Esophagus muscularis mucosa (tissue), 4 donors: Measurements from ENCODE around the gene MARK2. TPM values are rescaled to one million over a fixed set of nuclear protein-coding genes. Genes with fewer than 3 reads are reported as not detected.

Source experiments
- DNase-seq: peaks from one replicate; pipeline ENCODE4 v3.0.0-alpha.2; 2017; ENCODE audit errors: extremely low spot score
- H3K27ac ChIP-seq, 4 donors: fragments of 200-600 bp; sonication (generic); replicated peaks in 1 of 4; 1 replicate in 3 of 4; 2 replicates in 1 of 4; pipeline ENCODE4 v1.5.1; 2016 to 2019; ENCODE audit warnings: mild to moderate bottlenecking in 1 of 4
- H3K27me3 ChIP-seq, 4 donors: fragments of 200-600 bp; sonication (generic); one replicate each; pipeline versions ENCODE4 v1.5.1 to v1.6.0; 2016 to 2019
- H3K36me3 ChIP-seq, 4 donors: fragments of 200-600 bp; sonication (generic); one replicate each; pipeline ENCODE4 v1.5.1; 2016 to 2019
- H3K4me1 ChIP-seq, 4 donors: fragments of 200-600 bp; sonication (generic); one replicate each; pipeline ENCODE4 v1.5.1; 2016 to 2019
- H3K4me3 ChIP-seq, 4 donors: fragments of 200-600 bp; sonication (generic); 1 replicate in 2 of 4; 2 replicates in 2 of 4; pipeline ENCODE4 v1.5.1; 2016 to 2019; ENCODE audit warnings: mild to moderate bottlenecking in 4 of 4, moderate library complexity in 1 of 4
- H3K9me3 ChIP-seq, 4 donors: fragments of 200-600 bp; sonication (generic); 1 replicate in 3 of 4; 2 replicates in 1 of 4; pipeline ENCODE4 v1.5.1; 2016 to 2019
- EP300 ChIP-seq: sonication (generic); formaldehyde crosslinking; IDR thresholded peaks from one replicate; pipeline ENCODE4 v1.6.1; 2017; ENCODE audit warnings: antibody characterized with exemption
- POLR2A ChIP-seq: fragments of 450-650 bp; IDR thresholded peaks from one replicate; pipeline ENCODE4 v1.6.1; 2017; ENCODE audit warnings: antibody characterized with exemption, moderate library complexity, mild to moderate bottlenecking, low read depth
- POLR2AphosphoS5 ChIP-seq, 2 donors: sonication (generic); formaldehyde crosslinking; IDR thresholded peaks; one replicate each; pipeline ENCODE4 v1.6.1; 2017; ENCODE audit warnings: antibody characterized with exemption in 2 of 2
- WGBS: methylation state at CpG from one replicate; pipeline ENCODE4 v1.1.5; 2018; 5-methylcytosine and 5-hydroxymethylcytosine counted together
- intact Hi-C: fragments of 100-400 bp; cut with DNase I; formaldehyde crosslinking; loops from one replicate; pipeline ENCODE4 v1.15.1; 2023
- total RNA-seq, 4 donors: library from RNA; depleted of rRNA; stranded (reverse); fragments of >200 nt; gene quantifications; one replicate each; pipeline versions ENCODE4 v1.1.0 to v1.2.1, GENCODE V29; 2016
- TF ChIP-seq, protein P1 (sequence below), 3 experiments: fragments of 200-600 bp in 2 of 3; fragments of 450-650 bp in 1 of 3; sonication (generic) in 2 of 3; IDR thresholded peaks; one replicate each; pipeline ENCODE4 v1.5.1; 2017 to 2019; ENCODE audit warnings: antibody characterized with exemption in 3 of 3, mild to moderate bottlenecking in 2 of 3, moderate library complexity in 1 of 3

Gene MARK2
- total RNA-seq, 4 donors from 2014 or later: 21.5 to 38.1 (median 30.6) TPM

GRCh38 chr11:63846897-63847296 lies 8.0 kb downstream of the MARK2 start:
- no peak overlapping the region for H3K4me3 ChIP-seq
- WGBS: 100% methylated on average over 6 of the region's 6 CpGs
- H3K36me3 ChIP-seq: peaks cover 0 to 19% (median 9%) of the 10 kb centered on the region in 4 donors
- no peaks in the 10 kb centered on the region for H3K27me3 ChIP-seq
- intact Hi-C loops: no loop called here
- TF ChIP-seq EP300: no peak
- no peak for TF ChIP-seq POLR2AphosphoS5 (IDR thresholded peaks at IDR 0.05)
- TF ChIP-seq POLR2A: no peak
- TF ChIP-seq, protein P1, sequence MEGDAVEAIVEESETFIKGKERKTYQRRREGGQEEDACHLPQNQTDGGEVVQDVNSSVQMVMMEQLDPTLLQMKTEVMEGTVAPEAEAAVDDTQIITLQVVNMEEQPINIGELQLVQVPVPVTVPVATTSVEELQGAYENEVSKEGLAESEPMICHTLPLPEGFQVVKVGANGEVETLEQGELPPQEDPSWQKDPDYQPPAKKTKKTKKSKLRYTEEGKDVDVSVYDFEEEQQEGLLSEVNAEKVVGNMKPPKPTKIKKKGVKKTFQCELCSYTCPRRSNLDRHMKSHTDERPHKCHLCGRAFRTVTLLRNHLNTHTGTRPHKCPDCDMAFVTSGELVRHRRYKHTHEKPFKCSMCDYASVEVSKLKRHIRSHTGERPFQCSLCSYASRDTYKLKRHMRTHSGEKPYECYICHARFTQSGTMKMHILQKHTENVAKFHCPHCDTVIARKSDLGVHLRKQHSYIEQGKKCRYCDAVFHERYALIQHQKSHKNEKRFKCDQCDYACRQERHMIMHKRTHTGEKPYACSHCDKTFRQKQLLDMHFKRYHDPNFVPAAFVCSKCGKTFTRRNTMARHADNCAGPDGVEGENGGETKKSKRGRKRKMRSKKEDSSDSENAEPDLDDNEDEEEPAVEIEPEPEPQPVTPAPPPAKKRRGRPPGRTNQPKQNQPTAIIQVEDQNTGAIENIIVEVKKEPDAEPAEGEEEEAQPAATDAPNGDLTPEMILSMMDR (IDR thresholded peaks at IDR 0.05): no peak
- peak overlapping the region in 1 of 4 donors; percentile 12 for H3K27ac ChIP-seq
- no peak for DNase-seq
- peaks cover 58 to 86% (median 74%) of the 10 kb centered on the region in 4 donors for H3K4me1 ChIP-seq
- no peaks in the 10 kb centered on the region for H3K9me3 ChIP-seq

- H3K36me3 ChIP-seq: peaks cover 0 to 17% (median 8%) of the 10 kb centered on the region in 4 donors
- intact Hi-C loops: no loop called here
- DNase-seq: no peak
- WGBS: 90% methylated on average over 3 of the region's 3 CpGs
- H3K27me3 ChIP-seq: no peaks in the 10 kb centered on the region
- TF ChIP-seq POLR2A (no peak), POLR2AphosphoS5 (IDR thresholded peaks at IDR 0.05) (no peak), EP300 (no peak)
- TF ChIP-seq, protein P1 (IDR thresholded peaks at IDR 0.05): no peak
- no peak overlapping the region for H3K4me3 ChIP-seq
- peak overlapping the region in 2 of 4 donors; percentile 12 to 21 for H3K27ac ChIP-seq
- H3K4me1 ChIP-seq: peaks cover 53 to 84% (median 74%) of the 10 kb centered on the region in 4 donors
- H3K9me3 ChIP-seq: no peaks in the 10 kb centered on the region
Measured at GRCh38 chr11:63847363-63847762, 8.5 kb downstream of the MARK2 start.

DNA sequence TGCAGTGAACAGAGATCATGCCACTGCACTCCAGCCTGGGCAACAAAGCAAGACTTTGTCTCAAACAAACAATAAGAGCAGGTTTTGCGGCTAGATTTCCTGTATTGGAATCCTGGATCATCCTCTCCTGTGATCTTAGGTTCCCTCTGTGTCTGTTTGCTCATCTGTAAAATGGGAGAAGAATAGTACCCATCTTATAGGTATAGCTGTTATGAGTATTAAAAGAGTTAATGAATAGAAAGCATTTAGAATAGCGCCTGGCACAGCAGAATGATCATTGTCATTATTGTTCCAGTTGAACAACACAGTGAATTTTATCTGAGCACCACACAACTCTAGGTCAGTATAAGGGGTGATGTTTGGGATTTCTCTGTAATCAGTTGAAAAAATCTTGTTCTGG lies 10.8 kb downstream of the MARK2 start:
- Histone ChIP-seq H3K4me3 (no peak overlapping the region), H3K27me3 (no peaks in the 10 kb centered on the region), H3K27ac (no peak overlapping the region), H3K4me1 (peaks cover 32 to 64% (median 63%) of the 10 kb centered on the region in 4 donors), H3K9me3 (no peaks in the 10 kb centered on the region), H3K36me3 (peaks cover 0 to 6% (median 2%) of the 10 kb centered on the region in 4 donors)
- intact Hi-C loops: no loop called here
- TF ChIP-seq EP300: no peak
- TF ChIP-seq, protein P1 (IDR thresholded peaks at IDR 0.05): no peak
- no peak for TF ChIP-seq POLR2AphosphoS5 (IDR thresholded peaks at IDR 0.05)
- no peak for TF ChIP-seq POLR2A
- WGBS: 79% methylated on average over 2 of the region's 2 CpGs
- DNase-seq: no peak

GRCh38 chr11:63850920-63851319 lies 12.0 kb downstream of the MARK2 start:
- intact Hi-C loops: no loop called here
- Histone ChIP-seq H3K4me3 (no peak overlapping the region), H3K27ac (no peak overlapping the region), H3K9me3 (no peaks in the 10 kb centered on the region), H3K36me3 (peaks cover 0 to 6% (median 2%) of the 10 kb centered on the region in 4 donors), H3K4me1 (peaks cover 20 to 52% (median 52%) of the 10 kb centered on the region in 4 donors), H3K27me3 (no peaks in the 10 kb centered on the region)
- DNase-seq: no peak
- WGBS: 87% methylated on average over 5 of the region's 5 CpGs
- TF ChIP-seq EP300: no peak
- TF ChIP-seq, protein P1 (IDR thresholded peaks at IDR 0.05): no peak
- TF ChIP-seq POLR2A: no peak
- no peak for TF ChIP-seq POLR2AphosphoS5 (IDR thresholded peaks at IDR 0.05)

GRCh38 chr11:63851364-63851763 lies 12.5 kb downstream of the MARK2 start:
- intact Hi-C loops: no loop called here
- H3K27ac ChIP-seq: peak overlapping the region in 2 of 4 donors; percentile 16 to 20
- H3K27me3 ChIP-seq: no peaks in the 10 kb centered on the region
- 44% methylated on average over 2 of the region's 2 CpGs for WGBS
- H3K4me3 ChIP-seq: no peak overlapping the region
- TF ChIP-seq EP300 (no peak), POLR2AphosphoS5 (IDR thresholded peaks at IDR 0.05) (no peak), POLR2A (no peak)
- TF ChIP-seq, protein P1 (IDR thresholded peaks at IDR 0.05): no peak
- peaks cover 0 to 6% (median 2%) of the 10 kb centered on the region in 4 donors for H3K36me3 ChIP-seq
- peaks cover 20 to 49% (median 48%) of the 10 kb centered on the region in 4 donors for H3K4me1 ChIP-seq
- no peak for DNase-seq
- H3K9me3 ChIP-seq: no peaks in the 10 kb centered on the region
